Activated CD4-positive, CD25-positive, alpha-beta regulatory T cell treated with anti-CD3 and anti-CD28 coated beads, Interleukin-2, amount 50 U/mL, for 72 hours (primary cell): ENCODE data around the gene ESRRG.

Experiments used
- DNase-seq: peaks from one replicate; pipeline ENCODE4 v3.0.0; 2021

ESRRG gene

DNA sequence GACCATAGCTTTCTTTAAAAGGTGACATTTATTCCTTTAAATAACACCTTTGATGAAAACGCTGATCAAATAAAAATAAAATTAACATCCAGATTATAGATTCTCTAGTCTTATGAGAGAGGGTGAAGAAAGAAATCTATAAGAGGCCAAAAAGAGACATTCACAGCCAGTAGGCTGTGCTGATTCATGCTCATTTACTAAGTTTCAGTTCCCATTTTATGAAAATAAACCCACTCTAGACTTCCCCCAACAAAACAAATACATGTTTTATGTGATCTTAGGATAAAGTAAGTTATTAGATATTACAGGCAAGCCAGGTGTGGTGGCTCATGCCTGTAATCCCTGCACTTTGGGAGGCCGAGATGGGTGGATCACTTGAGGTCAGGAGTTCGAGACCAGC lies 21.1 kb downstream of the ESRRG start:
- no peak for DNase-seq

DNA sequence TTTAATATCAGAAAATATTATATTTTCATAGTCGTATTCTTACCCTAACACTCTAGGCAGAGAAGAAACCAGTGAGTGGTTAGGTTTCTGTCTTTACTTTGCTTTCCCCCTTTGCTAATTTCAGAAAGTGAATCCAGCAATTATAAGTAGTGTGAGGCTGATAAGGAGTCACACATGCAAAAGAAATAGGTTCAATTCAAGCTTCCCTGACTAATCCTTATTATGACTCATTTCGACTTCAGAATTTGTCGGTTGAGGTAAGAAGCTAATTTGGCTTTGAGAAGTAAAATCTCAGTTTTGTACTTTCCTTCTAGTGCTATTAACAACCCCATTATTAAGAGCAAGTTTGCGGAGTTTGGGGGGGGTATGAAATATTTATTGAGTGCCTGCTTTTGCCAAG lies 22.4 kb downstream of the ESRRG start:
- no peak for DNase-seq

DNA sequence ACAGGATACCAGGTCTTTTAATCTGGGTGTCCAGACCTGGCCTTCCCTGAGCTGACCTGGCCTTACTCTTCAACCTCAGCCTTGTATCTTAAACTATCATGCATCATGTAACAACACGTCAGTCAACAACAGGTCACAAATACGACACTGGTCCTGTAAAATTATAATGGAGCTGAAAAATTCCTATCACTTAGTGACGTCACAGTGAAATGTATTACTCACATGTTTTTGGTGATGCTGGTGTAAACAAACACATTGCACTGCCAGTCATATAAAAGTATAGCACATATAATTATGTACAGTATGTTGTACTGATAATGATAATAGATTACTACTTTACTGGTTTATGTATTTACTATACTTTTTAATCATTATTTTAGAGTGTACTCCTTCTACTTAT lies 31.5 kb downstream of the ESRRG start:
- no peak for DNase-seq

DNA sequence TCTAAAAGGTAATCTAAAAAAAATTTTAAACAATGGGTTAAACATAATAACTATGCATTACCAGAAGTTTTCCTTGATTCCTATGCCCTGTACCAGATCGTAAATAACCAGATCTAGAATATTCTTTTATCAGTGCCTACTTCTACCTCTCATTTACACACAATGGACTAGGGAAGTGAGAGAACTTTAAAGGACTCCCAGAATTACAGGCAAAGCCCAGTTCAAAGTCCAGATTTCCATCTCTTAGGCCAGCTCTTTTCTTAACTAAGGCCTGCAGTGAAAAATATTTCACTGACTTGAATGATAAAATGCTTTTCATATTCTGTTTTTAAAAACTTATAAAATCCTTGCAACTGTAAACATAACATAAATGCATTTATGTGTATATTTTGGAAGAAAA lies 32.6 kb downstream of the ESRRG start:
- no peak for DNase-seq

DNA sequence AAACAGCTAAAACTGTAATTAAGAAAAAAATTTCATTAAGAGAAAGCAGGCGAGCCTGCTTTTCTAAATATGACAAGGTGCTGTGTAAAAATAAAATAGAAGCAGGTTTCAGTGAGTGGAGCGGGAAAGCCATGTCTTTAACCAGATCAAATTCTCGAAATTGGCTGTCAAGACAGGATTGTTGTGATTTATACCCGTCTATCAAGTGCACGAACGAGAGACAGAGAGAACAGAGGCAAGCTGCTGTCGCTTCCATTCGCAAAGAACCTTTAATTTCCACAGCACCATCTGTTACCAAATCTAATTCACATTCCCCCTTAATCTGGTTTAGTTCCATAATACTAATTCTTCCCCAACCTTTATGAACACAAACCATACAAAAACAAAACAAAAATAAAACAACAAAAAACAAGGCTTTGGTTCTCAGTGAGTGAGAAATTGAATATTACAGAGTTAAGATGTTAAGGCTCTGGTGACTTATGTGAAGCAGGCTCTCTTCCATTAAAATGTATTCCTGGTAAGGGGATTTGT lies 35.0 kb downstream of the ESRRG start:
- DNase-seq: no peak

DNA sequence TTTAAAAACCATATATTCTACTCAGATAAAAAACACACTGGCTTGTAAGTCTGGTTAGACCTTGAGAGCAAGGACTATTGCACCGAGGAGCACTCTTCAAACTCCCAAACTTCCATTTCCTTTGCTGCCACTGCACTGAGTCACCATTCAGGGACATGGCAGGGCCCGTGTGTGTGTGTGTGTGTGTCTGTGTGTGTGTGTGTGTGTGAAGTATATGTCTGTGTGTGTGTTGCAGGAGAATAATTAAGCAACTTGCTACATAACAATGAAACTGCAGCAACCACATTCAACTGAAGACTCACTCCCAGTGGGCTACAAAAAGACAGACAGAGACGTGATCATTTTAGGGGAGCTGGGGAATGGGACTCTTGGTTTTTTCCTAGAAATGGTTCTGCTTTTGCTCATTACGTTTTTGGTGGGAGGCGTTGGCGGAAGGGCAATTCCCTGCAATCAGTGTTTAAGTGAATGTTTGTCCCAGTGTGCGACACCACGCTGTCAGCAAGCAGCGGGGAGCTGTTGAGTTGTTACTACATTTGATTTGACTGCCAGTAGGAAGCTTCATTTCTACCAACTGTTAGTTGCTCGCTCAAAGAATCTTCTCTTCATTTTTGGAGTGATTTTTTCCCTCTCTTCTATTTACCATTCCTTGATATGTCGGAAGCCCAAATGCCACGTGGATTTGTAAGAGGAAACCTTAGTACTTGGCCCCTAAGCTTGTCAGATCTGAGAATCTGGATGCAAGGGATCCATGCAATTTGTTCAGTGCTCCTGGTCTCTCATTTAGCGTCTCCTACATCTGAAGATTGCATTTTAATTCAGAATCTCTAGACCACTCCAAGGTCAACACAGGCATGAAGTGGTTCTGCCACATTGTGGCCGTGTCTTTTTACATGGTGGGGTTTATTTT lies 36.1 kb downstream of the ESRRG start:
- no peak for DNase-seq

DNA sequence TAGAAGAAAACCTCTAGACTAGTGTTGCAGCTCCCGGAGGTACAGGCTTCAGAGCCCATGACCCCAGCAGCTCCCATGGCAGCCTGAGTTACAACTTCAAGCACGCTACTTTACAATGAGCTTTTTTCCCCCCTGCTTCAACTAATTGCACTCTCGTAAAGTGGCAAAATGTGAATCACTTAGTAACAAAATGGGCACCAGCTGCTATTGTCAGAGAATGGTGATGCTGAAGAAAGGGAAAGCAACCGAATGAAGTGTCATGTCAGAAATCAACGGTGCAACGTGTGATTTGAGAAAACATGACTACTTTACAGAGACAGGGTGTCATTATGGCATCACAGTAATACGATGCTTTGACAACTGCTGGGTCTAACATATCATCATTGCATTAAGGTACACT lies 40.5 kb downstream of the ESRRG start:
- DNase-seq: no peak

DNA sequence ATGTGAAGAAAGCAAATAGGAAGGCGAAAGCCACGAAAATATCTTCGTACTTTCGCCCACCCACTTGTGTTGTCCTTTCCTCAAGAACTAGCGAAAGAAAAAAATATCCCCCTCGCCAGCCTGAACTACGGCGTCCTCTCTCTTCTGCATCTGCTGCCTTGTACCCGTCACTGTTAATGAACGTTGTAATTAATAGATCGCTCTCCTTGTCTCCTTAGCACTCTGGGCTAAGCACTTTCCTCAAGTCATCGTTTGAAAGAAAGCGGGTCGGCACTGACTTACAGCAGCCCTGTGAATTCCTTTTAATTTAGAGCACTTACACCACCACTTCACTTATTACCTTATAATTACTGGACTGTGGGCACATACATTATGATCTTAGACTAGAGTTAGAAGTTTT lies 44.1 kb downstream of the ESRRG start:
- no peak for DNase-seq

DNA sequence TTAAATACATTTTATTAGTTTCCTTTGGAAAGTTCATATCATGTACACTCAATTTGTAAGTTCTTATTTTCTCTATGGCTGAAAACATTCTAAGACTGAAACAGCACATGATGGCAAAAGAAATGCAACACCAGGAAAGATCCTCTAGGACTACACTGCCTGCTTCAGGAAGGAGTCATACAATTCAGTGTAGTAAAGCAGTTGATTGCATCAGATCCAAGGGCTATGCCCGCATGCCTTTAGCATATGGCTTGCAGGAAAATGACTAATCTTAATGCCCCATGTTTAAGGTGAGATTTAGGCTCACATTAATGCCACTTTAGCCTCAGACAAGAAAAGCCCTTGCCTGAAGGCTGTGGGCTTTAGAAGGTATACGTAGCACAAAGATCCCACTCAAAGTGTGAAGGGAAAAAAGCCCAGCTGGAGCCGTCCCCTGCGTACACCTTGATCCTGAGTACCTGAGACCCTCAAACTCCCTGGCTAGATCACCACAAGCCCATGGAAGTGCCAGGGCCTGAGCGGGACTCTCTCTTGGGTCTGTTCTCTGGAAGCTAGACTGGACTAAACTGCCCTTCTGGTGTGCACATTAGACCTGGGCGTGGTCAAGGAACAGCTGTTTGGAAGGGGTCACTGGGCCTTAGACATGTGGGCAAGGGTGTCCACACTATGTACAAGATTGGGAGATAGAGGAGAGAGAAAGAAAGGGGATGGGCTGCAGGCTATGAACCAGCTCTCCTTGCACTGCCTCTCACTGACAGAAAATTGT lies 52.9 kb downstream of the ESRRG start:
- DNase-seq: no peak

DNA sequence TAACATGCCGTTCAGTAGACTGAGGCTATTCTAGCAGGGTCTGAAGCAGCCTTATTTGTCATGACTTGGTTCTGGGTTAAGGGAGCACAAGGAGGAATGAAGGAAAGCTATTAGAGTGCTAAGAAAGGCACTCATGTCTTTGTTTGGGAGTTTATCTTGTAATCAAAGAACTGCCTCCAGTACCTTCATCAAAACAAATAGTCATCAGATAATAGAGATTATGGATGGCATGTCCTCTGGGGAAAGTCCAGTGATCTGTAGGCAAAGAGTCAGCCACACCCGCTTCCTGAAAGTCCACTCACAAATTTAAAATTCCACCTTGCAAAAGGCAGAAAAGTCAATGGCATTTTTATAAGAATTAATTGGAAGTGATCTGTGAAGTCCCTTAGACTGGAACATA lies 56.8 kb downstream of the ESRRG start:
- no peak for DNase-seq

DNA sequence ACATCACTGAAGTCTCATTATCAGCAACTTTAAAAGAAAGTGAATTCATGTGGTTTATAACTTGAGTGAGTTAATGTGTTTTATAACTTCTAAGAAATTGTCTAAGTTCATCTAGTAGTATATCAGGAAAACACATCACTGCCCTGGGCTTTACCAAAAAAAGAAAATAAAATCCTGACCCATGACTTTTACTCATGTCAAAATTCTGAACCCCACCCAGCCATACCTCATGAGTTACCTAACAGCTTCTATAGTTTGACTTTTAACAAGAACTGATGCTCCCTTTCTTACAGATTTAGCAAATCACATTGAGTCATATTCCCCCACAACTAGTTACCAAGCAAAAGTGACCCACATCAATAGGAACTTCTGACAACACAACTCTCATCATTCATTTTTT lies 57.4 kb downstream of the ESRRG start:
- no peak for DNase-seq

DNA sequence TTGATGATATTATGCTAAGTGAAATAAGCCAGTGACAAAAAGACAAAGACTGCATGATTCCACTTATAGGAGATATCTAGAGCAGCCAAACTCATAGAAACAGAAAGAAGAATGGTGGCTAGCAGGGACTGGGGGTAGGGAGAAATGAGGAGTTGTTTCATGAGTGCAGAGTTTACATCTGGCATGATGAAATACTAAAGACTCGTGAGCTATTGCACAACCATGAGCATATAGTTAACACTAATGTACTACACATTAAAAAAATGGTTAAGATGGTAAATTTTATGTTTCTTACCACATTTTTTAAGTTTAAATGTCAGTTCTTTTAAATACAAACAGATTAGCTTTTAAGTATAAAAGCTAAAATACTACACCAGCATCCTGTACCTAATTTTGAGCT lies 57.8 kb downstream of the ESRRG start:
- no peak for DNase-seq

DNA sequence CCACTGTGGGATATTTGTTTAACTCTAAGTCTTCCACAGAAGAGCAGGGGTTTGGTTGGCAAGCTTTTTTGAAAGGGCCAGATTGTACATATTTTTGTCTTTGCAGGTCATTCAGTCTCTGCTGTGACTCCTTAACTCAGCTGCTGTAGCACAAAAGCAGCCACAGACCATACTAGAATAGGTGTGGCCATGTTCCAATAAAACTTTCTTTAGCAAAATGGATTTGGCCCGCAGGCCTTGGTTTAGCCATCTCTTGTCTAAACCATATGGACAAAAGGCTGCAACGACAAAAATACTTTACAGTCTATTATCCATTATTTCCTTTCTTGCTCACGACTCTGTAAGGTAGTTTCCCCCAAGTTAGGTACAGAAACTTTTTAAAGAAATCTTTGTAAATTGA lies 60.5 kb downstream of the ESRRG start:
- DNase-seq: no peak

DNA sequence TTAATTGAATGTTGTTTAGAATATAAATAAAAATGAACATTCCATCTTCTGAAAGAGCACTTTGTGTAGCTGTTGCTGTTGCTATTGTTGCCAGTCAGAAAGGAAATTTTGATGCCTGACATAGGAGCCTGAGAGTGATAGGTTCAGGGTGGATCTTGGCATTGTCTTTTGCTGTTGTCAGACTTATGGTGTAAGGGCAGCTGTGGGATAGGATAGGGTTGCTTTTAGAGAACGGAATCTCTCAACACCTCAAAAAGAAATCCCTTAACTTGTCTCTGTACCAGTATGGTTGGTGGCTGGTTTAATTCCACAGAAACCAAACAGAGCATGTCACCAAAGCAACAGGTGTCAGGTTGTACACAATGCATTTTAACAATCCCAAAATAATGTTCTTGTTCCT lies 62.7 kb downstream of the ESRRG start:
- no peak for DNase-seq

DNA sequence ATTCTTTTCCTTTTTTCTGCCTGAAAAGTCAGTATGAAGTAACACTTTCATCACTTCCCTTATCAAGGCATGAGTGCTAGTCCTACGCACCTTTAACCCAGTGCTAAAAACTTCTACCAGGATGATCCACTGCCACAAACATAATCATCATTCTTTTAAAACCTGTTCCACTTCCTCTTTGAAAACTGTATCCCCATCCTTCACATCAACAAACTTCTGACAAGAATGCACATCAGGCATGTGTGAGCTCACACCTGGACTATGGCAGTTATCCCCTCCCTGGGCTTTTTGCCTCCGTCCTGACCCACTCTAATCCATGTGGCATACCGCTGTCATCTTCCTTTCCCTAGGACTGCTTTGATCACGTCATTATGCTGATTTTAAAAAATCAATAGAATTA lies 70.2 kb downstream of the ESRRG start:
- no peak for DNase-seq

DNA sequence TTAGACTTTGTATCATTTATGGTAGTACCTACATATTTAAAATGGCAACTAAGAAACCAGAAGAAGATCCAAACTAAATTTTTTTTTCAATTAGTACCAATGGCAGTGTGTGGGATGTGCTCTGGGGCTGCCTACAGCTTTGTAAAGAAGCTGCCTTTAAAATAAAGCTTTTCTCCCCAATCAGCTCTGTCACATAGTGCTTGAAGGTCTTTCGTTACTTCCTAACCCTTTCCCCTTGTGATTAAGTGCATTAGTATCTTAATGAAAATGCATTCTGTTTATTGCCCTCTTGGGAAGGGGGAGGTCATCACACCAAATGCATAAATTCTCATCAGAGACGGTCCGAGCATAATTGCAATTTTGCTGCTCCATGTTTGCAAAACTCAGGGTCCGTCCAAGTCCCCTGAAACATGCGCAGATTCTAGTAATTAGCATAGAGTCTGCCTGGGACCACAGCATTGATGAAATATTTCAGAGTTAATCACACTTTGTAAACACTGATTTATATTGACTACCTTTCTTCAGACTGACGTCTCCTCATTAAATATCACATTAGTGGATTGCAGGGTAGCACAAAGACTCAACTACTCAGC lies 71.3 kb downstream of the ESRRG start:
- DNase-seq: no peak

DNA sequence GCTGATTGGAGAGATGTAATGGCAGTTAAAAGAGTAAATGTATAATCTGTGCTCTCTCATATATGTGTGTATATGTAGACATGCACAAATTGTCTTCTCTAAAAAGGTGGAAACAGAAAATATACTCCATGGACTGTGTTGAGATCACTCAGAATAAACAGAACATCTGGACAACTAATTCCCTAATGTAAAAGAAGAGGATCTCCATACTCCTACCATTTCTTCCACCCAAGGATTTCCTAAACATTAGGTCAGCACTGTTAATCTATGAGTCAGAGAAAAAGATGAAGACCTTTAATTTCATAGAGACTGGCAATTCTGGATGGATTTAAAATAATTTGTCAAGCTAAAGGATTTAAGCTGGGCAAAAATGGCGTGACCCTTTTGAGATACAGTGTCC lies 80.1 kb downstream of the ESRRG start:
- no peak for DNase-seq

DNA sequence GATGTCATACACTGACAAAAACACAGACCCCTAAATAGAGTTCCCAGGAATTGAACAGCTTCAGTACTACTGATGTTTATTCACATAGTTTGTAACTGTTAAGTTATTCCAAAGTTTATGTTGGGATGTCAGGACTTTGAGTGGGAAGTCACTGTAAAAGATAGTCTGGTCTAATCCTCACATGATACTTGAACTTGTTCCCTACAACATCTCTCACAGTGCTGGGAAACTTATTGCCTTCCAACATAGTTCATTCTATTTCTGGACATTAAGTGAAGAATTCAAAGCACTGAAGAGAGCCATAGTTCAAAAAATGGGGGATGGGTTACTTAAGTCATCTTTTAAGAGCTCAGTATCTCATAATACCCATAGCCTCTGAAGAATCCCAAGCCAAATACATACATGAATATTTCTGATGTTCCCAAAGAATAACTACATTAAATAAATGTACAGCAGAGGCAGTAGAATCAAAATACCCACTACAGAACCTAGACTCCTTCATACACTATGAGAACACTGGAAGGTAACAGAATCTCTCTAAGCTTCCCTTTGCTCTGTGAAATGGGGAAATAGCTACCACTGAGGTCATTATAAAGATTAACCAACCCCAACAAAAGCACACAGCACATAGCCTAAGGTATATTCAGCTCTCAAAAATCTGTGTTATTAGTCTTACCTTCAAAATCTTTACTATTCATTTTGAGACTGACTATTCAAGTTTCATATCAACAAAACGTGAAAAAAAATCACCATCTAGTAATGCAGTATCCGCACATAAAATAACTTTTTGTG lies 81.4 kb downstream of the ESRRG start:
- DNase-seq: no peak

DNA sequence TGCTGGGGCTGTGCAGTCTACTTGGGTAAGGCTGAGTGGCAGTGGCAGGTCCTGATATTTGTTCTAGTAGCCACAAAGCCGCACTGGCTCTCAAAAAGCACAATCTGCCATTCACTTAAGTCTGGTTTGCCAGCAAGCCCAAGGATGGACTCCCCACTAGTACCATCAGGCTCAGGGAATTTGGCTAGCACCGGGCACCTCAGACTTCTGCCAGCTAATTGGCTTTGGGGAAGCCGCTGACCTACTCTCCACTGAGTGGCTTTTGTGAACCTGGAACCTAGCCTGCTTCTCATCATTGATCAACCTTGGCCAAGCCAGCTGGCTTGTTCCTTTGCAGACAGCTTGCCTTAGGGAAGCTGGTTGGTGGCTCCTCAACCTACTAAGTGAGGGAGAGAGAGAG lies 83.1 kb downstream of the ESRRG start:
- DNase-seq: no peak

DNA sequence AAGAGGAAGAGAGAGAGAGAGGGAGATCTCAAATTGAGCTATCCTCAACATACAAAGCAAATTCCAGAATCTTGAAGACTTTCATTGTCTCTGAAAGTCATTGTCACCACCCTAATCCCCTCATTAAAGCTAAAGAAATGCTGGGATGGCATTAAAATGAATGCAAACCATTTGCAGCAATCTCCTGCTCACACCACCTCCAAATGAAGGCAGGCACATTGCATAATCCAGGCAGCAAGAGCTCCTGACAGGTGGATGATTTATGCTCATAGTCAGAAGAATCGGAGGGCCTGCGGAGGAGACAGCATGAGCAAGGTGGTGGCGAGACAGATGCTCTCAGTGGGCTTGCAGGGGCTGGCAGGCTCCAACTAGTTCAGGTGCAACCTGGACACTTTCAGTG lies 90.2 kb downstream of the ESRRG start:
- no peak for DNase-seq

DNA sequence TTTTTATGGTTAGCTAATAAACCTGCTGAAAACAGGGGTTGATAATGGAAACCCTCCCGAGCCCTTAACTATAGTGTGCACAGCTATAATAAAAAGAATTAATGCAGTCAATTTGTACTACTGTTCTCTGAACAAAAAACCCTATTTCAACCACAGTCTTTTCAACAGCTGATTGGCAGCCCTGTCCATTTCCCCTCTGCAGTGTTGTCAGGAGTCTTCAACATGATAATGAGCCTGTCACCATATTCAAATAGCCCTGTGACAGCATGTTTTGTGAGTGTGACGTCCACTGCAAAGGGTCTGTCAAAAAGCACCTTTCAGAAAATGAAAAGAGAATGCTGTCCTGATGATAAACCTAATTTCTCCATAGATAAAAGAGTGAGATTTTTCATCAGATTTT lies 92.7 kb downstream of the ESRRG start:
- DNase-seq: no peak

DNA sequence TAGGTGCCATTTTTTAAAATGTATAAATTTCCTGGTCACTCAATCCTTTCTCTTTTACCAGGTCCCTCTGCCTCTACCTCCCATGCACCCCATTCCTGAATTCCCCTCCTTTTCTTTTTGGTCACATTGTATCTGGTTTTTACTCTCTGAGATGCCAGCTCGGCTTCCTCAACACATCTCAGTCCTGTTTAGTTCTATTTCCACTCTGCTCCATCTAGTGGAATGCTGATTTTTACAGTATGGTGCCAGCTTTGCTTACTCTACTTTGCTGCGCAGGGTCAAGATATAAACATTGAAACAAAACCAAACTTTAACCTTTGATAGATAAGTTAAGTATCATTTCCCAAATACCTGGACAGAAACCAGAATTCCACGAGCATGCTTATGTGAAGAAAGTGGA lies 96.0 kb downstream of the ESRRG start:
- DNase-seq: no peak
